ENCODE measurements around the gene TMEM184C. TPM values are rescaled to one million over a fixed set of nuclear protein-coding genes. Genes with fewer than 3 reads are reported as not detected.

TMEM184C gene
- total and polyA plus RNA-seq, 3 donors from 2014 or later: 22.7 to 33.9 (median 33.4) TPM

DNA sequence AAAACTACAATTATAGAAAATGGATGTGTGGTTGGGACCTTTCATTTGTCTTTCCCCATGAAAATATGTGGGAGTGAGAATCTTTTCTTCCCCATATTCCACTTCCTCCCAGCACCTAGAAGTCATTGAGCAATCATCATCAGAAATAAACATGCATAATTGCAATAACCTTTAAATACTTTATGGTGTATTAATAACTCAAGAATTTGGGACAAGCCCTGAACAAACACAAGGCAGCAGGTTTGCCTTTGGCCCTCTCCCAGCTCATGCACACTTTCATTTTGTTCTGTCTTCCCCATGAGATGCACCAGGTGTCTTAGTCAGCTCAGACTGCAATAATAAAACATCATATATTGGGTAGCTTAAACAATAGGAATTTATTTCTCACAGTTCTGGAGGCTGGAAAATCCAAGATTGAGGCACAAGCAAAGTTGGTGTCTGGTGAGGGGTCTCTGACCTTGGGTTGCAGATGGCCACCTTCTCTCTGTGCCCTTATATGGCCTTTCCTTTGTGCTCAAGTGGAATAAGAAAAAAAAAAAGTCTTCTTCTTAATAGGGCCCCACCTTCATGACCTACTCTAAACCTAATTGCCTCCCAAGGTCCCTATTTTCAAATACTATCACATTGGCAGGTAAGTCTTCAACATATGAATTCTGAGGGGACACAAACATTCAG lies 34.7 kb upstream of the TMEM184C start:
- intact Hi-C loops (cut with DNase I; ENCODE audit: low total_unique reads): no loop called here
- no peaks in the 10 kb centered on the region for H3K4me1 ChIP-seq

DNA sequence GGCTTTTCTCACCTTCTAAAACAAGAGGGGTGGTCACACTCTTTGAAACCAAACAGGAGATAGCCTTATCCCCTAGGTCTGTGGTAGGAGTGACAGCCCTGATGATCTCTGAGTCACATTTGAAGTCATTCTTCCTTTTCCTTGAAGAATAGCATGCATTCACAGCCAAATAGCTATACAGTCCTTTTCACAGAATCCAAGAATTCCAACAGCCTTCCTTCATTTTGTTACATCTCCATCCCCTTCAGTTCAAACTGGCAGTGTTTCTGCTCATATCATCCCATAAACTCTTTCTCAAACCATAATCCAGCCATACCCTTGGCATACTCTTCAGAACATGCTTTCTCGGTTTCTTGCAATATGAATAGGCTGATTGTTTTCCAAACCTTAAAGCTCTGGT lies 33.3 kb upstream of the TMEM184C start:
- Histone ChIP-seq H3K36me3 (ENCODE audit: low read depth, missing control alignments) (no peaks in the 10 kb centered on the region), H3K4me3 (no peak overlapping the region), H3K27ac (no peak overlapping the region), H3K9me3 (no peaks in the 10 kb centered on the region), H3K4me1 (no peaks in the 10 kb centered on the region), H3K27me3 (no peaks in the 10 kb centered on the region)
- WGBS, 2 donors: 75 to 82% methylated on average over 1 of the region's 1 CpG
- TF ChIP-seq, protein P1, sequence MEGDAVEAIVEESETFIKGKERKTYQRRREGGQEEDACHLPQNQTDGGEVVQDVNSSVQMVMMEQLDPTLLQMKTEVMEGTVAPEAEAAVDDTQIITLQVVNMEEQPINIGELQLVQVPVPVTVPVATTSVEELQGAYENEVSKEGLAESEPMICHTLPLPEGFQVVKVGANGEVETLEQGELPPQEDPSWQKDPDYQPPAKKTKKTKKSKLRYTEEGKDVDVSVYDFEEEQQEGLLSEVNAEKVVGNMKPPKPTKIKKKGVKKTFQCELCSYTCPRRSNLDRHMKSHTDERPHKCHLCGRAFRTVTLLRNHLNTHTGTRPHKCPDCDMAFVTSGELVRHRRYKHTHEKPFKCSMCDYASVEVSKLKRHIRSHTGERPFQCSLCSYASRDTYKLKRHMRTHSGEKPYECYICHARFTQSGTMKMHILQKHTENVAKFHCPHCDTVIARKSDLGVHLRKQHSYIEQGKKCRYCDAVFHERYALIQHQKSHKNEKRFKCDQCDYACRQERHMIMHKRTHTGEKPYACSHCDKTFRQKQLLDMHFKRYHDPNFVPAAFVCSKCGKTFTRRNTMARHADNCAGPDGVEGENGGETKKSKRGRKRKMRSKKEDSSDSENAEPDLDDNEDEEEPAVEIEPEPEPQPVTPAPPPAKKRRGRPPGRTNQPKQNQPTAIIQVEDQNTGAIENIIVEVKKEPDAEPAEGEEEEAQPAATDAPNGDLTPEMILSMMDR (IDR thresholded peaks at IDR 0.05): no peak
- TF ChIP-seq POLR2A (IDR thresholded peaks at IDR 0.05): no peak
- intact Hi-C loops (cut with DNase I; ENCODE audit: low total_unique reads): no loop called here
- no peak for DNase-seq

More for the DNA sequence above, 34.7 kb upstream of the TMEM184C start:
- no peaks in the 10 kb centered on the region for H3K9me3 ChIP-seq
- no peak overlapping the region for H3K27ac ChIP-seq
- no peaks in the 10 kb centered on the region for H3K27me3 ChIP-seq
- no peak for TF ChIP-seq POLR2A (IDR thresholded peaks at IDR 0.05)
- TF ChIP-seq, protein P1 (IDR thresholded peaks at IDR 0.05): no peak
- H3K4me3 ChIP-seq: no peak overlapping the region
- H3K36me3 ChIP-seq (ENCODE audit: low read depth, missing control alignments): no peaks in the 10 kb centered on the region
- DNase-seq: no peak

DNA sequence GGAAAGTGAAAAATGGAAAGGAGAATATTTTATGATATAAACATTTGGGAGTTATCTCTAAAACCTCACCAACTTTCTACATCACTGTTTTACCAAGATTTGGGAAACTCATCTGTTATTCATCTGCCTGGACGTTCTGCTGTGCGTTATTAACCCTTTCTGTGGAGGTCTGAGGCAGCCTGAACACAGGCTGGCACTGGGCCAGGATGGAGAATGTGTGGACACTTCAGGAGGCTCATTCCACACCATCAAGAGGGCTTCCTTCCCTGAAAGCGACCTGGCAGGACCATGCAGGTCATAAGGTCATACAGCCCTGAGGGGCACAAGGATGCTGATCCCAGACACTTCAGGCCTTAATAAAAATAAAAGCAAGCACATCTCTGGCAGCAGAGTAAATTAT lies 31.2 kb upstream of the TMEM184C start:
- 51 to 54% methylated on average over 3 of the region's 3 CpGs for WGBS, 2 donors
- intact Hi-C loops (cut with DNase I; ENCODE audit: low total_unique reads): no loop called here
- no peak for DNase-seq

DNA sequence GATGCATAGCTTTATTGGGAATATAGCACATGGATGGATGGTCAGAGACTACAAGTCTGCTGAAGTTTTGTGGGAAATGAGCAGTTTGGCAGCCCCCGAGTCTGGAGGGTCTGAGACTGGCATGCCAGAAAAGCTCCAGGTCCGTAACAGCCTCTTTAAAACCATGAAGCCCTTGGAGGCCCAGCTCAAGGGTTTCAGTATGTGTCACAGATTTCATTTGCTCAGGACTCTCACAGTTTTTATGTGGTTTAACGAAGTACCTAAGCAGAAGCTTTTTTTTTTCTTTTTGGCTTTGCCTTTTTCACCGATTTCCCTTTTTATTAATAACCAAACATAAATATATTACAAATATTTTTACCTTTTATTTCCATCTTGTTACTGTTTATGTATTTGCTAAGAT lies 30.6 kb upstream of the TMEM184C start:
- Histone ChIP-seq H3K27ac (no peak overlapping the region), H3K36me3 (ENCODE audit: low read depth, missing control alignments) (no peaks in the 10 kb centered on the region), H3K27me3 (no peaks in the 10 kb centered on the region), H3K4me1 (no peaks in the 10 kb centered on the region), H3K4me3 (no peak overlapping the region), H3K9me3 (no peaks in the 10 kb centered on the region)
- 79 to 95% methylated on average over 4 of the region's 4 CpGs for WGBS, 2 donors
- intact Hi-C loops (cut with DNase I; ENCODE audit: low total_unique reads): no loop called here
- TF ChIP-seq POLR2A (IDR thresholded peaks at IDR 0.05): no peak
- TF ChIP-seq, protein P1 (IDR thresholded peaks at IDR 0.05): no peak
- no peak for DNase-seq

More for the DNA sequence above, 31.2 kb upstream of the TMEM184C start:
- H3K36me3 ChIP-seq (ENCODE audit: low read depth, missing control alignments): no peaks in the 10 kb centered on the region
- no peak for TF ChIP-seq POLR2A (IDR thresholded peaks at IDR 0.05)
- TF ChIP-seq, protein P1 (IDR thresholded peaks at IDR 0.05): no peak
- H3K9me3 ChIP-seq: no peaks in the 10 kb centered on the region
- H3K4me1 ChIP-seq: no peaks in the 10 kb centered on the region
- no peaks in the 10 kb centered on the region for H3K27me3 ChIP-seq
- H3K27ac ChIP-seq: no peak overlapping the region
- H3K4me3 ChIP-seq: no peak overlapping the region

DNA sequence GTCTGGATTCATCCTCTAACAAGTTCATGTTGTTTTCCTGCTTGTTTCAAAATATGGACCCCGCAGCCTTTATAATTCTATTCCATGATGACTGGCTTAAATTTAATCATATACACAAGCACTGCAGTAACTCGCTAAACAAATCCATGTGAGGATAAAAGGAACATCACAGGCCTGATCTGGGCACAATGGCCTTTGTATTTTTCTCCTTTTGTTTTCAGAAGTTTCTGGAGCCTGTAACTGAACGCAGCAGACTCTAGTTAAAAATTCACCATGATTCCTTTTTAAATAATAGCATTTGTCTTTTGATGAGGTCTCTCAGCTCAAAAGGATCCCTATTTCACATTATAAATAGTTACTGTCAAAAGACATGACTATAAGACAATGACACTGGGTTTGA lies 30.2 kb upstream of the TMEM184C start:
- H3K4me3 ChIP-seq: no peak overlapping the region
- H3K27me3 ChIP-seq: no peaks in the 10 kb centered on the region
- intact Hi-C loops (cut with DNase I; ENCODE audit: low total_unique reads): no loop called here
- H3K4me1 ChIP-seq: no peaks in the 10 kb centered on the region
- 91 to 94% methylated on average over 3 of the region's 3 CpGs for WGBS, 2 donors
- no peaks in the 10 kb centered on the region for H3K36me3 ChIP-seq (ENCODE audit: low read depth, missing control alignments)
- TF ChIP-seq, protein P1 (IDR thresholded peaks at IDR 0.05): no peak
- TF ChIP-seq POLR2A (IDR thresholded peaks at IDR 0.05): no peak
- no peak overlapping the region for H3K27ac ChIP-seq
- no peaks in the 10 kb centered on the region for H3K9me3 ChIP-seq
- no peak for DNase-seq
